H9 (cell line): ENCODE data around the gene KIF26B. TPM values are rescaled to one million over a fixed set of nuclear protein-coding genes. Genes with fewer than 3 reads are reported as not detected.

Experiments
- DNase-seq: peaks from one replicate; pipeline ENCODE4 v3.0.0-alpha.2; 2017
- H2AFZ ChIP-seq: one replicate; pipeline ENCODE4 v1.6.1; 2013; ENCODE audit warnings: mild to moderate bottlenecking, low read length, control low read depth, moderate library complexity
- H2AK5ac ChIP-seq: 2 replicates; pipeline ENCODE4 v1.6.1; 2013; ENCODE audit warnings: low read length, control low read depth, mixed read lengths; ENCODE audit not compliant: insufficient read length
- H2BK120ac ChIP-seq: one replicate; pipeline ENCODE4 v1.6.1; 2013; ENCODE audit warnings: low read depth, mild to moderate bottlenecking, low read length, control low read depth, inconsistent platforms; ENCODE audit not compliant: poor library complexity, severe bottlenecking
- H2BK12ac ChIP-seq: 2 replicates; pipeline ENCODE4 v1.6.1; 2013; ENCODE audit warnings: low read length, control low read depth, mixed read lengths, low read depth; ENCODE audit not compliant: insufficient read length
- H2BK15ac ChIP-seq: 2 replicates; pipeline ENCODE4 v1.6.1; 2013; ENCODE audit warnings: low read depth, low read length, control low read depth
- H2BK20ac ChIP-seq: one replicate; pipeline ENCODE4 v1.6.1; 2013; ENCODE audit warnings: low read depth, mild to moderate bottlenecking, low read length, control low read depth, inconsistent platforms; ENCODE audit not compliant: poor library complexity, severe bottlenecking
- H2BK5ac ChIP-seq: 2 replicates; pipeline ENCODE4 v1.6.1; 2013; ENCODE audit warnings: low read length, control low read depth, mixed read lengths; ENCODE audit not compliant: insufficient read length
- H3K14ac ChIP-seq: 2 replicates; pipeline ENCODE4 v1.6.1; 2013; ENCODE audit warnings: low read length, control low read depth; ENCODE audit not compliant: insufficient read depth
- H3K18ac ChIP-seq: 2 replicates; pipeline ENCODE4 v1.6.1; 2013; ENCODE audit warnings: low read depth, mild to moderate bottlenecking, mixed read lengths, low read length, control low read depth; ENCODE audit not compliant: insufficient read length
- H3K23ac ChIP-seq: 2 replicates; pipeline ENCODE4 v1.6.1; 2013; ENCODE audit warnings: low read length, control low read depth, mixed read lengths, low read depth; ENCODE audit not compliant: insufficient read length
- H3K23me2 ChIP-seq: 2 replicates; pipeline ENCODE4 v1.6.1; 2013; ENCODE audit warnings: low read depth, mild to moderate bottlenecking, mixed read lengths, low read length, control low read depth; ENCODE audit not compliant: insufficient read length, poor library complexity, severe bottlenecking
- H3K27ac ChIP-seq: 2 replicates; pipeline ENCODE4 v1.5.1; 2013; ENCODE audit warnings: low read length, control low read depth, mixed read lengths, low read depth; ENCODE audit not compliant: insufficient read length
- H3K27me3 ChIP-seq: 2 replicates; pipeline ENCODE4 v1.6.1; 2013; ENCODE audit warnings: low read length, control low read depth, inconsistent platforms; ENCODE audit not compliant: insufficient read depth
- H3K4ac ChIP-seq: 2 replicates; pipeline ENCODE4 v1.6.1; 2013; ENCODE audit warnings: low read depth, mild to moderate bottlenecking, control low read depth, inconsistent platforms, low read length, moderate library complexity
- H3K4me1 ChIP-seq: 2 replicates; pipeline ENCODE4 v1.6.1; 2013; ENCODE audit warnings: low read length, control low read depth, inconsistent platforms; ENCODE audit not compliant: insufficient read depth
- H3K4me2 ChIP-seq: 2 replicates; pipeline ENCODE4 v1.6.1; 2013; ENCODE audit warnings: low read length, control low read depth, mixed read lengths; ENCODE audit not compliant: insufficient read length, insufficient read depth
- H3K56ac ChIP-seq: 2 replicates; pipeline ENCODE4 v1.6.1; 2013; ENCODE audit warnings: low read depth, mild to moderate bottlenecking, mixed read lengths, low read length, control low read depth; ENCODE audit not compliant: insufficient read length
- H3K79me1 ChIP-seq: 2 replicates; pipeline ENCODE4 v1.6.1; 2013; ENCODE audit warnings: low read depth, mild to moderate bottlenecking, moderate library complexity, low read length, control low read depth, inconsistent platforms; ENCODE audit not compliant: insufficient read depth, poor library complexity, severe bottlenecking
- H3K79me2 ChIP-seq: 2 replicates; pipeline ENCODE4 v1.6.1; 2013; ENCODE audit warnings: low read length, control low read depth, inconsistent platforms; ENCODE audit not compliant: insufficient read depth
- H3K9ac ChIP-seq: 2 replicates; pipeline ENCODE4 v1.6.1; 2013; ENCODE audit warnings: low read length, control low read depth, mixed read lengths; ENCODE audit not compliant: insufficient read length; ENCODE audit errors: extremely low read depth
- H3K9me3 ChIP-seq: one replicate; pipeline ENCODE4 v1.6.1; 2013; ENCODE audit warnings: low read depth, low read length, inconsistent platforms; ENCODE audit not compliant: control insufficient read depth
- H3T11ph ChIP-seq: one replicate; pipeline ENCODE4 v1.6.1; 2013; ENCODE audit warnings: mild to moderate bottlenecking, low read length, control low read depth, inconsistent platforms
- H4K20me1 ChIP-seq: one replicate; pipeline ENCODE4 v1.6.1; 2013; ENCODE audit not compliant: control insufficient read depth, insufficient read length, insufficient read depth
- H4K5ac ChIP-seq: 2 replicates; pipeline ENCODE4 v1.6.1; 2013; ENCODE audit warnings: low read depth, mild to moderate bottlenecking, mixed read lengths, low read length, control low read depth; ENCODE audit not compliant: insufficient read length
- H4K8ac ChIP-seq: replicated peaks from 2 replicates; pipeline ENCODE4 v1.6.1; 2013; ENCODE audit warnings: low read length, control low read depth, mixed read lengths, low read depth; ENCODE audit not compliant: insufficient read length
- H4K91ac ChIP-seq: 2 replicates; pipeline ENCODE4 v1.6.1; 2013; ENCODE audit warnings: low read depth, mild to moderate bottlenecking, moderate library complexity, mixed read lengths, low read length, control low read depth; ENCODE audit not compliant: insufficient read length
- H3K27ac Mint-ChIP-seq, 3 experiments: 2 replicates in 2 of 3; 3 replicates in 1 of 3; pipeline ENCODE4 v1.8.0; 2020 to 2021; ENCODE audit warnings: mixed read lengths in 3 of 3, mild to moderate bottlenecking in 1 of 3, moderate library complexity in 1 of 3
- H3K27me3 Mint-ChIP-seq: 2 replicates; pipeline ENCODE4 v1.8.0; 2021; ENCODE audit warnings: low read depth, mild to moderate bottlenecking, moderate library complexity, mixed read lengths
- H3K36me3 Mint-ChIP-seq, 3 experiments: 2 replicates in 2 of 3; 3 replicates in 1 of 3; pipeline ENCODE4 v1.8.0; 2020 to 2021; ENCODE audit warnings: low read depth in 3 of 3, mixed read lengths in 3 of 3; ENCODE audit not compliant: insufficient read depth in 1 of 3
- H3K4me1 Mint-ChIP-seq, 2 experiments: 2 replicates each; pipeline ENCODE4 v1.8.0; 2020; ENCODE audit warnings: mixed read lengths in 2 of 2
- H3K4me3 Mint-ChIP-seq, 2 experiments: 2 replicates in 1 of 2; 3 replicates in 1 of 2; pipeline ENCODE4 v1.8.0; 2020 to 2021; ENCODE audit warnings: mild to moderate bottlenecking in 2 of 2, mixed read lengths in 2 of 2, moderate library complexity in 1 of 2
- H3K9me3 Mint-ChIP-seq, 2 experiments: 2 replicates in 1 of 2; 3 replicates in 1 of 2; pipeline ENCODE4 v1.8.0; 2020; ENCODE audit warnings: mild to moderate bottlenecking in 2 of 2, mixed read lengths in 2 of 2, moderate library complexity in 1 of 2
- CTCF ChIP-seq: fragments of 200-600 bp; sonication (generic); conservative IDR thresholded peaks from 3 replicates; pipeline ENCODE4 v1.8.0; 2021; ENCODE audit warnings: antibody characterized with exemption, mild to moderate bottlenecking
- WGBS: extraction: QIAGEN DNeasy Blood & Tissue Kit; methylation state at CpG from one replicate; pipeline ENCODE4 v1.1.7; 2013; ENCODE audit warnings: missing lambda C conversion rate, low lambda C conversion rate, mixed read lengths; ENCODE audit not compliant: insufficient read length; ENCODE audit errors: extremely low coverage; 5-methylcytosine and 5-hydroxymethylcytosine counted together
- total RNA-seq: library from RNA; stranded (reverse); gene quantifications from 2 replicates; pipeline ENCODE4 v1.2.1, GENCODE V29; 2021

Gene KIF26B
- total RNA-seq, 1 experiment from 2014 or later, result 0.13 TPM

- Histone ChIP-seq H3K23me2 (no peaks in the 10 kb centered on the region), H4K8ac (no peak overlapping the region), H2AFZ (no peak overlapping the region), H3K9me3 (no peaks in the 10 kb centered on the region), H3K14ac (no peak overlapping the region), H4K20me1 (no peaks in the 10 kb centered on the region), H3K27ac (no peak overlapping the region), H3K9ac (no peak overlapping the region), H3K18ac (no peak overlapping the region), H3K56ac (no peak overlapping the region), H3K27me3 (no peaks in the 10 kb centered on the region), H3K4me2 (no peak overlapping the region), H3T11ph (no peak overlapping the region), H2AK5ac (no peak overlapping the region), H2BK12ac (no peak overlapping the region), H4K91ac (no peak overlapping the region), H3K79me1 (no peaks in the 10 kb centered on the region), H2BK120ac (no peak overlapping the region), H4K5ac (no peak overlapping the region), H2BK5ac (no peak overlapping the region), H3K4me1 (peaks cover 3% of the 10 kb centered on the region; the same call in 1 of the 2 replicates), H3K4ac (no peak overlapping the region), H2BK20ac (no peak overlapping the region), H2BK15ac (no peak overlapping the region), H3K23ac (no peak overlapping the region), H3K79me2 (no peaks in the 10 kb centered on the region)
- no peak for DNase-seq
- H3K4me1 Mint-ChIP-seq, result peaks cover 12 to 22% of the 10 kb centered on the region in 2 experiments
- peaks cover 0 to 2% (median 0%) of the 10 kb centered on the region in 3 experiments; a peak in 2 of 7 replicates for H3K36me3 Mint-ChIP-seq
- peak overlapping the region; percentile 57 to 91 (median 71); a peak in 4 of 7 replicates for H3K27ac Mint-ChIP-seq
- H3K4me3 Mint-ChIP-seq, result no peak overlapping the region
- no peaks in the 10 kb centered on the region for H3K9me3 Mint-ChIP-seq
- no peak for TF ChIP-seq CTCF
- WGBS, result no CpG with 5 or more reads among the region's 6 CpGs
- H3K27me3 Mint-ChIP-seq, result peaks cover 2% of the 10 kb centered on the region
Measured at GRCh38 chr1:245124241-245124640, 30.5 kb upstream of the KIF26B start.
